GM11168 (cell line): ENCODE data around the gene ZBED5.
"Not testable (repeated sequence)": the region's sequence is repeated elsewhere in the genome, so short reads cannot be mapped to it uniquely, and the experiment has no call there.

Experiments
- in situ Hi-C: fragments of 300-500 bp; cut with MboI; formaldehyde crosslinking; loops from one replicate; pipeline ENCODE4 v1.12.0; 2022; ENCODE audit warnings: low sequenced_read_pairs; ENCODE audit not compliant: unreplicated experiment

The ZBED5 gene

DNA sequence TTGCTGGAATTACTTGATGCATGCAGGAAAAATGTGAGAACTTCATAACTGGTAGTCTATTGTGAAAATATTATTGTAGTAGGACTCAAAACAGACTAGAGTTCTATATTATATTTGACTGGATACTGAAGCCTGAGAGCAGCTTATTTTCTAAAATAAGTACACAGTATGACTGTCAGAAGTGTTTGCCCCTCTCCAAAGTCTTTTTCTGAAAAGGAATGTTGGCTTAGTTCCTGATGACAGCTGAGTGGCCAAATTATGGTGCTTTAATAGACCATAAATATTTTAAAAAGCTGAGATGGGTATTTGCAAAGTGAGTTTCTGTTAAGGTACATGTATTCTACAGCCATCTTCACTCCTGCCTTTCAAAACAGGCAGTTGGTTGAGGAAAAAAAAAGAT, 13.1 kb downstream of the ZBED5 start:
- in situ Hi-C loops, result no loop called here

DNA sequence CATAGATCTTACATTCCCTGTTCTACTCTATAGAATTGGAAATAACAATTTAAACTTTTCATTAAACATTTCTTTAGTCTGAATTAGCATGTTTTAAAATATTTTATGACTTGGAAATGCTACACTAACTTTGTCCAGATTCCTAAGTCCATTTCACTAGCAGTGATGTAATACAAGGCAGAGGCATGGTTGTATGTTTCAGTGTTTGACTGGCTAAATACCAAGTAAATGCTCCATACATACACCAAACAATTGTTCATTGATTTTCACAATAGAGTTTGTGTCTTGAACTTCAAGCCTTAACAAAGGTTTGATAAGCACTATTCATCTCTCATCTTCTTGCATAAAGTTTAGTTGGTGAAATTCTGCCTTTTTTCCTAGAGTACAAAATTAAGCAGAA, 13.5 kb downstream of the ZBED5 start:
- in situ Hi-C loops, result no loop called here

DNA sequence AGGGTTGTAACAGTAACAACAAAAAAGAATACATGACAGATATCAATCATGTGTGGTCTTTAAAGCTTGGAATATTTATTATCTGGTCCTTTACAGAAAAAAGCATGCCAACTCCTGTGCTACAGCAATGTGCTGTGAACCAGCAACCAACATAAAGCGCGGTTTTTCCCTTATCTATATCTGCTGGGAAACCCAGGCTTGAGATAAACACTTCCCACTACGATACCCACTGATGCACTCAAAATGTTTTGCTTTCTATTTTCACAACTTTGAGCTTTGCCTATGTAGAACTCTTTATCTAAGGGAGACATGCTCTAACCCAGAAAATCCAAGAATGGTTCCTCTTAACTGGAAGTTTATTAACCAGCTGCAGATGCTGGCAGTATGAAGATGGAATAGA, 19.0 kb downstream of the ZBED5 start:
- in situ Hi-C loops, result no loop called here

GRCh38 chr11:10838083-10838482, 19.8 kb downstream of the ZBED5 start:
- in situ Hi-C loops, result no loop called here

DNA sequence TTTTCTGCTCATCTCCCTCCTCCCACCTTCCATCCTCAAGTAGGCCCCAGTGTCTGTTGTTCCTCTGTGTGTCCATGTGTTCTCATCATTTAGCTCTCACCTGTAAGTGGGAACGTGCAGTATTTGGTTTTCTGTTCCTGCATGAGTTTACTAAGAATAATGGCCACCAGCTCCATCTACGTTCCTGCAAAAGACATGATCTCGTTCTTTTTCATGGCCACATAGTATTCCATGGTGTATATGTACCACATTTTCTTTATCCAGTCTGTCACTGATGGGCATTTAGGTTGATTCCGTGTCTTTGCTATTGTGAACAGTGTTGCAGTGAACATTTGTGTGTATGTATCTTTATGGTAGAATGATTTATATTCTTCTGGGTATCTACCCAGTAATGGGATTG, 21.0 kb downstream of the ZBED5 start:
- in situ Hi-C loops, result not testable (repeated sequence)

DNA sequence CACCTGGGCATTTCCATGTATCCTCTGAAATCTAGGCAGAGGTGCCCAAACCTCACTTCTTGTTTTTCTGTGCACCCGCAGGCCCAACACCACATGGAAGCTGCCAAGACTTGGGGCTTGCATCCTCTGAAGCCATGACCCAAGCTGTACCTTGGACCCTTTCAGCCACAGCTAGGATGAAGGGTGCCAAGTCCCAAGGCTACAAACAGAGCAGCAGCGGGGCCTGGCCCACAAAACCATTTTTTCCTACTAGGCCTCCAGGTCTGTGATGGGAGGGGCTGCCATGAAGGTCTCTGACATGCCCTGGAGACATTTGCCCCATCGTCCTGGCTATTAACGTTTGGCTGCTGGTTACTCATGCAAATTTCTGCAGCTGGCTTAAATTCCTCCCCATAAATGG, 28.7 kb downstream of the ZBED5 start:
- in situ Hi-C loops, result no loop called here

DNA sequence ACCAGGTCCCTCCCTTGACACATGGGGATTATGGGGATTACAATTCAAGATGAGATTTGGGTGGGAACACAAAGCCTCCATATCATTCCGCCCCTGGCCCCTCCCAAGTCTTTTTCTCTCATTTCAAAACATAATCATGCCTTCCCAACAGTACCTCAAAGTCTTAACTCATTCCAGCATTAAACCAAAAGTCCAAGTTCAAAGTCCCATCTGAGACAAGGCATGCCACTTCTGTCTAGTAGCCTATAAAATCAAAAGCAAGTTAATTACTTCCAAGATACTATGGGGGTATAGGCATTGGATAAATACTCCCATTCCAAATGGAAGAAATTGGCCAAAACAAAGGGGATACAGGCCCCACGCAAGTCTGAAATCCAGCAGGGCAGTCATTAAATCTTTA, 29.5 kb downstream of the ZBED5 start:
- in situ Hi-C loops, result no loop called here

- in situ Hi-C loops, result no loop called here
Observed at GRCh38 chr11:10824888-10825287, 33.0 kb downstream of the ZBED5 start.

DNA sequence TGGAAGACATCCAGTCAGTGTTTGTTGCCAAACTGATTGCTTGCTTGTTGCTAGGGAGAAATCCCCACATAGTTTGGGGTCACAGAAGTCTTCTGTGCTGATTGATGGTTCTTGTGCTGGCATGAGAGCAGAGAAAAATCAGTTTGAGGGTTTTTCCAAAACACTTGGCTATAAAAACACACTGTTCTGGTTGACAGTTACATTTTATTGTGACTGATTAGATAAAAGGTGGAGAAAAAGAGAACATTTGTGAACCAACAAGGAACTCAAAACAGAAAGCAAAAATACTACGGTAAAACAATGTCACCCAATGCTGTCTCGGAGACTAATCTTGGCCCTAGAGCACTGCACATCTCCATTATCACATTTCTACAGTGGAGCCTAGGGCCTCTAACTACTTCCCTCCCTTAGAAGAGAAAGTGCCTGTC, 34.7 kb downstream of the ZBED5 start:
- in situ Hi-C loops, result no loop called here

GRCh38 chr11:10822491-10822890, 35.4 kb downstream of the ZBED5 start:
- in situ Hi-C loops, result not testable (repeated sequence)

GRCh38 chr11:10818594-10818993, 39.3 kb downstream of the ZBED5 start:
- in situ Hi-C loops, result no loop called here

DNA sequence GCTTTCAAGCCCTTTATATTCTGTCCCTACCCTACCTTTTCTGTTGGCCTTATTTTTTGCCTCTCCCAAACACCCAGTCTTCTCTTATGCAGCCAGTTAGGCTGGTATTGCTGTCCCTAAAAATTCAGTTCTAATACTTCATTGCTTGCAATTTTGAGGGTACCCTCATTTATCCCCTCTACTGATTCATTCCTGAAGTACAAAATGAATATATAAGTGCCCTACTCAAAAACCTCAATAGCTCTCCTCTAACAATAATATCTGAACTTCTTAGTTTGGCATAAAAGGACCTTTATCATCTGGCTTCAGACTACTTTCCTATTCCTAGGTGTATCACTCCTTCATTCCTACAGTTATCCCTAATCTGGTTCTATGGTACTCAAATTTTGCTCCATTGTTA, 43.9 kb downstream of the ZBED5 start:
- in situ Hi-C loops, result no loop called here

DNA sequence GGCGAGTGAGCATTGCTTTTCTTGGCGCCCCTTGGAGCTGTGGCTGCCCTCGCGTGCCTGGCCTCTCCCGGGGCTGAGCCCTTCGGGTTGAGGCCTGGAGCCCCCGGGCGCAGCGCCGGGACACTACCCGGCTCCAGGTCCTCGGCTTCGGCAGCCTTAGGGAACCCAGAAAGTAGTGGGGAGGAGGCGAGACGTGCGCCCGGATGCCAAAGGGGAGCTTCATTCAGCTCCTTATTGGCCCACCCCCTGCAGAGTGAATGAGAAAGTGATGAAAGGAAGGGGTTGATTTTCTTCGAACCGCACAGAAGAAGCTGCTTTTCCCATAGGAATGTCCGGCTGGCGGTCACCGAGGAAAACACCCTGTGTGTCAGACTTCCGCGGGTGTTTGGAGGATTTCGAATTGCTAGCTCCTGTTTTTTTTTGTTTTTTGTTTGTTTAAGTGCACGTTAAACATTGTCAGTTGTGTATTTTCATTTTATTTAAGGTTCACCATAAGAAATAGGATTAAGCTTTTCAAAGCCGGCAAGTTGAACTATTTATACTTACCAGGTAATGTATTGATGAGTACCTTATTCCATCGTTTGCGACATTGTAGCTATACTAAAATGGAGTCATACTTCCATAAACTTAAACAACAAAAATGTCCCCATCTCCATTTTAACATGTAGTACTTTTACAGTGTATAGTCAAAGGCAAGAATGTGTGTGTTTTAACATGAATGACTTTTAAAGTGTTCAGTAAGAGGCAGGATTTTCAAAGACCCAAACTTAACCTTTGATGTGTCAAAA, 48.3 kb downstream of the ZBED5 start:
- in situ Hi-C loops, result no loop called here

GRCh38 chr11:10808553-10809372, 49.1 kb downstream of the ZBED5 start, which contains the start of gene EIF4G2:
Gene EIF4G2, minus strand, starts transcription at chr11:10808926.
- in situ Hi-C loops, result no loop called here

- in situ Hi-C loops, result no loop called here
Observed at GRCh38 chr11:10808235-10808552, 49.7 kb downstream of the ZBED5 start.

DNA sequence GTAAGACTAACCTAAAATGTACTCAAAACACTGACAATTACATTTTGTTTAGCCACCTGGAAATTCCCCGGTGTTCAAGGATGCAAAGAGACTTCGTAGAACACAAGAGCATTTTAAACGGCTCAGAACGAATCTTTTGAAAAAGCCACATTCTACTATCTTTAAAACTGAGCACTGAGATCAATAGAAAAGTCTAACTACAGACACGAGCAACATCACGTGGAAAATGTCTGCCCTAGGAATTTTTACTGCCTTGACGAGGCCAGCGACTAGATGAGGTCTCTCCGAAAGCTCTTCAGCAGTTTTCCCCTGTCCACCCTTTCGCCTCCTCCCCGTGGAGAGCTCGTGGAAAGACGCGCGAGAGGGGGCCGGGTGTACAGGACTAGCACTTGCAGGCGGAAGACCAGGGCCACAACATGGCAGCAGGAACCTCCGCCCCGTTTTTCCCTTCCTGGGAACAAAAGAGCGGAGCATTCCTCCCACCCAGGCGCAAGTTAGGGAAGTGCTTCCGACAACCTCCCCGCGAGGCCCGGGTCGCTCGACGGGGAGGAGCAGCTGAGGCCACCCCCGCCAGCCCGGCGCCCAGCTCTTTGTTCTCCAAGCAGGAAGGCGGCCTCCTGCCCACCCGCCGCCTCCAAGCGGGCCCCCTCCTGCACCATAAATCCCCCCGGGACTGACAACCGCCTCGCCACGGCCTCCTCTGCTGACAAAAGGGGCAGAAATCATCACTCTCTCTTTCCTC, 50.2 kb downstream of the ZBED5 start:
- in situ Hi-C loops, result no loop called here

GRCh38 chr11:10806206-10806605, 51.6 kb downstream of the ZBED5 start:
- in situ Hi-C loops, result no loop called here

DNA sequence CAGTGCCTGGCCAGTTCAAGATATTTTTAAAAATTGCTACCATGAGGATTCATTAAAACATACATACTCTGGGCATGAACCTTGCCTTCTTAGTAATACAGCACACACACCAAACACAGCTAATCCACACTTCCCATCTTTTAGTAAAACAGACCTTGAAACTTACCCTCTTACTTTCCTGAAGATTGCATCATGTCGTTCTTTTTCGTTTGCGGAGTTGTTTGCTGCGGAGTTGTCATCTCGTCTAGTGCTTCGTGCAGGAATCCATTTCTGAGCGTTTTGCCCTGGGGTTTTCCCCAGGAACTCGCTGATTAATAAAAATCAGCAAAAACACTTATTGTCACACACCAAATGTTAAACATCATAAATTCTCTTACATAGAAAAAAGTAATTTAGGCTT, 52.1 kb downstream of the ZBED5 start:
- in situ Hi-C loops, result no loop called here

- in situ Hi-C loops, result no loop called here
Observed at GRCh38 chr11:10803676-10804075, 54.2 kb downstream of the ZBED5 start.
